Epithelial cell of proximal tubule (primary cell): ENCODE results near the gene ABLIM2. TPM values are rescaled to one million over a fixed set of nuclear protein-coding genes. Genes with fewer than 3 reads are reported as not detected.

Source experiments
- DNase-seq: peaks from one replicate; pipeline ENCODE4 v3.0.0-alpha.2; 2011; ENCODE audit warnings: low read depth
- H3K4me3 ChIP-seq: 2 replicates; pipeline ENCODE4 v1.5.1; 2011; ENCODE audit warnings: low read depth, mild to moderate bottlenecking, low read length
- CTCF ChIP-seq: conservative IDR thresholded peaks from 2 replicates; pipeline ENCODE4 v1.5.1; 2012; ENCODE audit warnings: low read depth, mild to moderate bottlenecking, low read length
- total RNA-seq: library from RNA; depleted of rRNA; stranded (reverse); fragments of >200 nt; gene quantifications from 2 replicates; pipeline ENCODE4 v1.2.3, GENCODE V29; 2015

The ABLIM2 gene
- total RNA-seq, 1 donor from 2014 or later: 1.0 TPM

DNA sequence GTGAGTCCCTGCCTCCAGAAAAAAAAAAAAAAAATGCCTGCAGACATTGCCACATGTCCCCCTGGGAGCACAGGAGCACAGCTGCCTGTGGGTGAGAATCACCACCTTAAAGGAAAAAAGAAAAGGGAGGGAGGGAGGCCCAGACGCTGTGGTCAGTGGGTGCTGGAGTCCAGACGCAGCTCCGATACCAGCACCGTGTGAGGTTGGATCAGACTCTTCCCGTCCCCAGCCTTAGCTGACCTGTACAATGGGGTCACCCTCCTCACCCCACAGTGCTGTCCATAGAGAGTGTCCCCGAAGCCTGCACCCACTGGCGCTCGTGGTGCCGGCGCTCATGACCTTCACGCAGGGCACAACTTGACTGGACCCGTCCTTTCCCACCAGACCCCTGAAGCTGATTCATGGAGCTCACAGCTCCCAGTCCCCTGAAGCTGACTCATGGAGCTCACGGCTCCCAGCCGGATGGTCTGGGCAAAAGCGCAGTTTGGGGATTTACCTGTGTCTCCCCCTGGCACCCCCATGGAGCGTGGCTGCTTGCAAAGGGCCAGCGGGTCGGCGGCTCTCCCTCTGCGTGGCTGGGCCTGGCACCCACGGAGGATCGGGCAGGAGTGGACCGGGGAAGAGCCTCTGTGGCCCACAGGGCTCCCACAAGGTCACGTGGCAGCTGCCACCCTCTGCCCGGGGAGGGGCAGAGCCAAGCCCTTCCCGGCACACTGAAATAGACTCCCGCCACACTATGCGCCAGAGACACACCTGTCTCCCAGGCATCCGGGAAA, 31.4 kb downstream of the ABLIM2 start:
- no peak for DNase-seq
- no peak overlapping the region for H3K4me3 ChIP-seq
- TF ChIP-seq CTCF: no peak

- no peak overlapping the region for H3K4me3 ChIP-seq
- TF ChIP-seq CTCF: no peak
- no peak for DNase-seq
Measured at GRCh38 chr4:8126523-8126922, 32.1 kb downstream of the ABLIM2 start.

- DNase-seq: no peak
- no peak for TF ChIP-seq CTCF
Measured at GRCh38 chr4:8125526-8126056, 33.0 kb downstream of the ABLIM2 start.

DNA sequence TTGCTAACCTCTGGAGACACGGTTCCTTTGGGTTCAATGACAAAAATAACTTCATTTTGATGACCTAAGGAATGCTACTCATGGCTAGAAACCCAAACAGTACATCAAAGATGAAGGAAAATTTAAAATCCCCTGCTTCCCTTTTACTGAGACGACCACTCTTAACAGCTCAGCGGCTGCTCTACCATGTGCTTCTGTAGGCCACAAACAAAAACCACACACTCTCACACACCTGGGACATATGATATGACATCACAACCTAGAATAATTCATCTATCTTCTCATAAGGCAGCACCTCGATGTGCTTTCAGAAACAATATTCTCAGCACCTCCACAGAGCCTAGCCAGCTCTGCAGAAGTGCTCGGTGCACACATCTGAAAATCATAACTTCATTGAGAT, 34.7 kb downstream of the ABLIM2 start:
- TF ChIP-seq CTCF: no peak
- H3K4me3 ChIP-seq: no peak overlapping the region
- no peak for DNase-seq

More at GRCh38 chr4:8125526-8126056, 33.0 kb downstream of the ABLIM2 start:
- no peak overlapping the region for H3K4me3 ChIP-seq

GRCh38 chr4:8123389-8123788, 35.2 kb downstream of the ABLIM2 start:
- no peak for TF ChIP-seq CTCF
- no peak for DNase-seq
- no peak overlapping the region for H3K4me3 ChIP-seq

GRCh38 chr4:8122746-8123145, 35.9 kb downstream of the ABLIM2 start:
- TF ChIP-seq CTCF: no peak
- no peak overlapping the region for H3K4me3 ChIP-seq

More at GRCh38 chr4:8122746-8123145, 35.9 kb downstream of the ABLIM2 start:
- DNase-seq: no peak
